ENCODE measurements around the gene SLCO1C1.

Gene SLCO1C1

GRCh38 chr12:20696181-20696905, 1.2 kb downstream of the SLCO1C1 start:
- no peak for DNase-seq (ENCODE audit: extremely low spot score)
- CTCF ChIA-PET = no interaction called here

GRCh38 chr12:20701106-20701505, 6.0 kb downstream of the SLCO1C1 start:
- ChIA-PET POLR2A (no interaction called here), CTCF (no interaction called here)
- DNase-seq (ENCODE audit: extremely low spot score) = no peak
- no peak for TF ChIP-seq CTCF (IDR thresholded peaks at IDR 0.05; ENCODE audit: control extremely low read depth, extremely low read depth, low read depth, missing control alignments)

More at GRCh38 chr12:20696181-20696905, 1.2 kb downstream of the SLCO1C1 start:
- TF ChIP-seq CTCF (IDR thresholded peaks at IDR 0.05; ENCODE audit: control extremely low read depth, extremely low read depth, low read depth, missing control alignments) = no peak
- POLR2A ChIA-PET = no interaction called here

- no peak for DNase-seq (ENCODE audit: extremely low spot score)
- TF ChIP-seq CTCF (IDR thresholded peaks at IDR 0.05; ENCODE audit: control extremely low read depth, extremely low read depth, low read depth, missing control alignments) = no peak
- ChIA-PET CTCF (interaction anchor here (1.0 to 1.3 kb wide), 2 partner anchors 15 to 73 kb away, joined by 3 read pairs; no protein-coding TSS in a partner anchor), POLR2A (no interaction called here)
Measured at GRCh38 chr12:20704860-20705259, 9.7 kb downstream of the SLCO1C1 start.

- no peak for TF ChIP-seq CTCF (IDR thresholded peaks at IDR 0.05; ENCODE audit: control extremely low read depth, extremely low read depth, low read depth, missing control alignments)
- no peak for DNase-seq (ENCODE audit: extremely low spot score)
- POLR2A ChIA-PET = no interaction called here
- CTCF ChIA-PET = interaction anchor here (1.1 kb wide), 1 partner anchor 9 kb away, joined by 5 read pairs; no protein-coding TSS in a partner anchor
Measured at GRCh38 chr12:20711846-20712245, 16.7 kb downstream of the SLCO1C1 start.

GRCh38 chr12:20716037-20716436, 20.9 kb downstream of the SLCO1C1 start:
- POLR2A ChIA-PET = no interaction called here
- TF ChIP-seq CTCF (IDR thresholded peaks at IDR 0.05; ENCODE audit: control extremely low read depth, extremely low read depth, low read depth, missing control alignments) = no peak
- DNase-seq (ENCODE audit: extremely low spot score) = no peak
- CTCF ChIA-PET = interaction anchor here (1.1 to 1.5 kb wide), 3 partner anchors 15 to 231 kb away, joined by 3 to 4 read pairs (median 3); no protein-coding TSS in a partner anchor

GRCh38 chr12:20716985-20717384, 21.9 kb downstream of the SLCO1C1 start:
- no peak for TF ChIP-seq CTCF (IDR thresholded peaks at IDR 0.05; ENCODE audit: control extremely low read depth, extremely low read depth, low read depth, missing control alignments)
- CTCF ChIA-PET = interaction anchor here (1.5 kb wide), 1 partner anchor 122 kb away, joined by 3 read pairs; no protein-coding TSS in a partner anchor
- DNase-seq (ENCODE audit: extremely low spot score) = no peak
- POLR2A ChIA-PET = no interaction called here
